ENCODE measurements around the gene POLN.

DNA sequence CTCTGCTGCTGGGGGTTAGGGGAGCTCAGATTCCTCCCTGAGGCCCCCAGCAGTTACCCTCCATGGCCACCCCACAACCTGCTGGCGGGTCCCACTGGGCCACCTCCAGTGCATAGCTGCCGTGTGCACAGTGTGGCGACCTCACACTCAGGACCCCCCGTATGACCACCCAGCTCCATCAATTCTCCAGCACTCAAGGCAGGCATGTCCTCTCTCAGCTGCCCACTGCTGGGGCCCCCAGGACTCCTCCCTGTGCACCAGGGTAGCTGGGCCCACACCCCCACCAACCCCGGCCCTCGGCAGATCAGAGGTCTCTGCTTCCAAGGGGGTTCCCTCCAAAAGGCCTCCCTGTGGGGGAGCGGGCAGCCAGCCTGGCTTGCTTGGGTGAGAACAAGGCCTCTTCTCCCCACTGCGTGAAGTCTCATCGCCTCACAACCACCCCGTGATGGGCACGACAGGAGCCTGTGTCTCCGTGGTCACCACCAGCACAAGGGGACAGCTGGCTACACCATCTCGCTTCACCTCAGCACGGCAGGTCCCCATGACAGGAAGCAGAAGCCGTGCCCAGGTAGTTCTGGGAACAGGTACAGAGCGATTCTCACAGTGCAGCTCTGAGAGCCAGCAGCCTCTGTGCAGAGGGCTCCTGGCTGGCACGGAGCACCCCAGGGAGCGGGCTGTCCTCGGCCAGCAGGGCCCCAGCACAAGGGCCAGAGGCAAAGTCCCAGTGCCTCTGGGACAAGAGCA is 4.6 kb upstream of the POLN start:
- TF ChIP-seq, protein P1, sequence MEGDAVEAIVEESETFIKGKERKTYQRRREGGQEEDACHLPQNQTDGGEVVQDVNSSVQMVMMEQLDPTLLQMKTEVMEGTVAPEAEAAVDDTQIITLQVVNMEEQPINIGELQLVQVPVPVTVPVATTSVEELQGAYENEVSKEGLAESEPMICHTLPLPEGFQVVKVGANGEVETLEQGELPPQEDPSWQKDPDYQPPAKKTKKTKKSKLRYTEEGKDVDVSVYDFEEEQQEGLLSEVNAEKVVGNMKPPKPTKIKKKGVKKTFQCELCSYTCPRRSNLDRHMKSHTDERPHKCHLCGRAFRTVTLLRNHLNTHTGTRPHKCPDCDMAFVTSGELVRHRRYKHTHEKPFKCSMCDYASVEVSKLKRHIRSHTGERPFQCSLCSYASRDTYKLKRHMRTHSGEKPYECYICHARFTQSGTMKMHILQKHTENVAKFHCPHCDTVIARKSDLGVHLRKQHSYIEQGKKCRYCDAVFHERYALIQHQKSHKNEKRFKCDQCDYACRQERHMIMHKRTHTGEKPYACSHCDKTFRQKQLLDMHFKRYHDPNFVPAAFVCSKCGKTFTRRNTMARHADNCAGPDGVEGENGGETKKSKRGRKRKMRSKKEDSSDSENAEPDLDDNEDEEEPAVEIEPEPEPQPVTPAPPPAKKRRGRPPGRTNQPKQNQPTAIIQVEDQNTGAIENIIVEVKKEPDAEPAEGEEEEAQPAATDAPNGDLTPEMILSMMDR (IDR thresholded peaks at IDR 0.05), result no peak
- TF ChIP-seq EP300 (IDR thresholded peaks at IDR 0.05) (no peak), POLR2AphosphoS5 (IDR thresholded peaks at IDR 0.05) (no peak), POLR2A (IDR thresholded peaks at IDR 0.05) (no peak)

Data from stomach (tissue), 4 donors.